HG03060 (cell line): ENCODE measurements around the gene ASPN.

Source experiments
- ATAC-seq: cut with Tn5 transposase; IDR thresholded peaks from one replicate; pipeline ENCODE4 v1.9.1; 2021; ENCODE audit warnings: low read depth, moderate number of reproducible peaks; ENCODE audit not compliant: unreplicated experiment

The ASPN gene

DNA sequence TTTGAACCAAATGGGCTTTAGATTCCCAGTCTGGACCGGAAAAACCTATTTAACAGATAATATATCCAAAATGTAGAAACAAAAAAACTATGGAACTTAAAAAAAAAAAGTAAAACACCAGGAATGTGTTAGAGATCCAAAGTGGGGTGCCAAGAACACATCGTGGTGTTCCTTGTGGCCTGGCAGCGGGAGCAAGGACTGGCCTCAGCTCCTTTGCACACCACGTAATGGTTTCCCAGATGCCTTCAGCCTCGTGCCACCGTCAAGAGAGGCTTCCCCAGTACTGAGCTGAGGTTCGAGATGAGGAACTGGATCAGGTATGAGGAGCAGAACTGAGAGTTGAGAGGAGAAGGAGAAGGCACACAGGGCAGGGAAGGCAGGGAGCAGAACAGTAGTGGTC lies 3.5 kb downstream of the ASPN start:
- ATAC-seq = no peak

- no peak for ATAC-seq
Measured at GRCh38 chr9:92476962-92477361, 5.3 kb downstream of the ASPN start.

- no peak for ATAC-seq
Measured at GRCh38 chr9:92474587-92474986, 7.7 kb downstream of the ASPN start.

DNA sequence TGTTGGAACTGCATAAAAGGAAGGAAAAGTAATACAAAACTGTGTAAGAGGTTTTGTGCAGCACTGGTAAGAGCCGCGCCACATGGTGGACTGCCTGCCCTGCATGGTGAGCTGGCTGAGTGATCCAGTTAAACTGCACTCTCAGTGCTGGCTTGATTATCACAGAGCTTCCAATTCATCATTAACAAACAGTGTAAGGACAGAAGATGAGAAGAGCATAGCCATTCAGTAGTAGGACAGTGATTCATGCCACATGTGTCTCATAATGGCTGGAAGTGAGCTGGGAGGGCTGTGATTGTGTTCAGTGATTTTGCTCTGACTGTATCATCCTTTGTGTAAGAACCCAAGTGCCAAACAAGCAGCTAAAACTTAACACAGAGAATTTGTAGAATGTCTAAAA lies 14.1 kb downstream of the ASPN start:
- no peak for ATAC-seq

DNA sequence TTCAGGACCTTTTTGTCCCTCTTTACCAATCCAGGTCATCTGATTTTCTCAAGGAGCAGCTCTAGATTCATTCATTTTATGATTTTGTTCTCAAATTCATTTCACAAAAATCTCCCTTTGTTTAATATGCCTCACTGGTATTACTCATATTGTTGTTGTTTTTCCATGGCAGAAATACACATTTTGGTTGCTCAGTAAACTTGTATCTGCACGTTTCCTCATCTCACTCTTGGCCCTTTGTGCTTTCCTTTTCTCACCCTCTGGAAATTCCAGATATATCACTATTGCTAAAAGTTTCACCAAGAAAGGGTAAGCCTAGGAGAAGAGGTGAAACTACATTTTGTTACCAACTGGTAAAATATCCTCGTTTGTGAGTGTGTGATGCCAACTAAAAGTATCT lies 14.8 kb downstream of the ASPN start:
- no peak for ATAC-seq

DNA sequence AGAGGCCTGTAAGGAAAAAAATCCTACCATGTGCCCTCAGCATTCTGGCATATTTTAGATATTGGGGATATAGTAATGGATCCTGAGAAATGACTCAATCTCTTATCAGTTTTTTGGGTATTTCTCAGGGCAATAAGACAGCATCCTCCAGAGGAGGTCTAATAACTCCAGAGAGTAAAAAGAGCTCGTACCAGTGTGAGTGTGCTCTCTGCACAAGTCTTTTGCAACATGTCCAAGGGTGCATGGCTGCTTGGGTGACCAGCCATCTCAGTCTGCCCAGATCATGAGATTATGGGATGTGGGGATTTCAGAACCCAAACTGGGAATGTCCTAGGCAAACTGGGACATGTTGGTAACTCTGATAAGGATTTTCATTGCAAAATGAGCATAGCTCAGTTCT lies 15.3 kb downstream of the ASPN start:
- ATAC-seq = no peak

DNA sequence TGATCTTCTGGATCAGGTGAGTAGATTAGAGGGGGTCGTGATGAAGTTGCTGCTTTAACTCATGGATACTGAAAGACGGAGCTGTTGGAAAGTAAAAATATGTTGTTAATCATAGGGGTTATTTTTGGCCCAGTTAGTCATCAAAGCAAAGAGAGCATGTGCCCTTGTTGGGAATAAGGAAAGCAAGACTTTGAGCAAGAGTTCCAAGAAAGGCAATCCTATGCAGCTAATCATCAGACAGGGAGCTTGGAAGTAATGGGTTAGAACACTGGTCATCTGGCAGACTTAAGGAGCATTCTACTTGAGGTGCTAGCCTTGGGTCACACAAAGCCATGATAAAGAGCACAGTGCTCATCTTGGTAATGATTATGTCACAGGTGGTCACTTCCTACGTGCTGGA lies 18.3 kb downstream of the ASPN start:
- ATAC-seq = no peak

DNA sequence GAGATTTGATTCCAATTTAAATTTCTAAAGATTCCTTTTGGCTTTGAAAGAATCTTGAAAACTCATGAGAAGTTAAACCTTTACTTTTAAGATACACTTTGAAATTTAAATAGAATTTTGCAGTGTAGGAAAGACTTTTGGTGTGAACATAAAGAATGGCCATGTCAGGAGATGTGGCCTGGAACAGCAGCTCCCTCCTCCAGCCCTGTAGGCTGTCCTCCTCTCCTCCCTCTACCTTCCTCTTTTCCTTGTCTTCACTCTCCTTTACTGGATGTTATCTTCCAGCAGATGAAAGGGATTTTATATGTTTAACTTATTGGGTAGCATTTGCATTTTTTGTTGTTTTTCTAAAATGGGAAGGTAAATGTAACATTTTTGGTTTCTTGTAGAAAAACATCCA lies 18.9 kb downstream of the ASPN start:
- ATAC-seq = no peak

DNA sequence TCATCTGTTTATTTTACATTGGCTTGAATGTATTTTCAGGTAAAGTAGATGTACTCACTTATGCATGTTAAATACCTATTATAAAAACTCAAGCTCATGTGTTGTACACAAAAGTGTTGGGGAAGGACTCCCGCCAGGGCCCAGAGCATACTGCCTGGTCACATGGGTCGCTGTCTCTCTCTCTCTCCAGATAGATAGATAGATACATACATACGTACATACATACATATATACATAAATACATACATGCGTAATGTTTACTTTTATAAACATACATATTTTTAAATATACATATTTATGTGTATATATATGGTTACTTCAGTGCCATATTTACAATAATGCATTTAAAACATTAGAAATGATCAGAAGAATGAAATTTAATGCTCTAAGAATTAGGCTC lies 24.7 kb downstream of the ASPN start:
- no peak for ATAC-seq

DNA sequence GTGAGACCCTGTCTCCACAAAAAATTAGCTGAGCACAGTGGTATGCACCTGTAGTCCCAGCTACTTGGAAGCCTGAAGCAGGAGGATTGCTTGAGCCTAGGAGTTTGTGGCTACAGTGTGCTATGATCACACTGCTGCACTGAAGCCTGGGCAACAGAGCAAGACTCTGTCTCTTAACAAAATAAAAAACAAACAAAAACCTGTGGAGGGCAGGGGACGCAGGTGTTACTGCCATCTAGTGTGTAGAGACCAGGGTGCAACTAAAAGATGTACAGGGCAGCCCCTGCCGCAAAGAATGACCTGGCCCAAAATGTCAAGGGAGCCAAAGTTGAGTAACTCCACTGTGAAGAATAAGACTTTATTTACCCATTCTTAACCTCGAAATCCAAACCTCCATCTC lies 27.1 kb downstream of the ASPN start:
- ATAC-seq = no peak

GRCh38 chr9:92446536-92446935 lies 35.8 kb downstream of the ASPN start:
- no peak for ATAC-seq

- ATAC-seq = no peak
Measured at GRCh38 chr9:92444841-92445240, 37.5 kb downstream of the ASPN start.

DNA sequence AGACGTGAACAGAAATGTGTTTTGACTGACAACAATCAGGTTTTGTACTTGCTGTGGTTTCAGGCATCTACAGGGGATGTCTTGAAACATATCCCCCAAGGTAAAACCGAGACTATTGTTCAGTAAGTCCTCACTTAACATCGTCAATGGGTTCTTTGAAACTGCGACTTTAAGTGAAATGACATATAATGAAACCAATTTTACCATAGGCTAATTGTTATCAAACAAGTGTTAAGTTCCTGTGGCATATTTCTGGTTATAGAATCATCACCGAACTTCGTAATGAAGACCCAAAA lies 41.6 kb downstream of the ASPN start:
- no peak for ATAC-seq

DNA sequence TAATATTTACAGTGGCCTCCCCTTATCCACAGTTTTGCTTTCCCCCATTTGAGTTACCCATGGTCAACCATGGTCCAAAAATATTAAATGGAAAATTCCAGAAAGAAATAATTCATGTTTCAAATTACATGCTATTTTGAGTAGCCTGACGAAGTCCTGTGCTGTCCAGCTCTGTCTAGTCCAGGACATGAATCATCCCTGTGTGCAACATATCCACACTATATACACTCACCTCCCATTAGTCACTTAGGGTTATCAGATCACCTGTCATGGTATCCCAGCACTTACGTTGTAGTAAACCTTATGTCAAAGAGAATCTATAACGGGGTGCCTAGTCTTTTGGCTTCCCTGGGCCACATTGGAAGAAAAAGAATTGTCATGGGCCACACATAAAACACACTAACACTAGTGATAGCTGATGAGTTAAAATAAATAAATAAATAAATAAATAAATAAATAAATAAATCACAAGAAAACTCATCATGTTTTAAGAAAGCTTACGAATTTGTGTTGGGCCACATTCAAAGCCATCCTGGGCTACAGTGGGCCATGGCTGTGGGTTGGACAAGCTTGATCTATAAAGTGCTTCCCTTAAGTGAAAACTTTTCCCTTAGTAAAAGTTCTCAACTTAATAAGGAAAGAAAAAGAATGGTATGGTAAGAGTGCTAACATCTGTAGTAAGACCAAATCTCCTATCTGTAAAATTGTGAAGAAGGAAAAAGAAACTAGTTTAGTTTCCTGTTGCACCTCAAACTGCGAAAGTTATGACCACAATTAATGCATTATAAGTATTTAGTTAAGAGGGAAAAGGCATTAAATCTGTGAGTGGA lies 42.2 kb downstream of the ASPN start:
- no peak for ATAC-seq

DNA sequence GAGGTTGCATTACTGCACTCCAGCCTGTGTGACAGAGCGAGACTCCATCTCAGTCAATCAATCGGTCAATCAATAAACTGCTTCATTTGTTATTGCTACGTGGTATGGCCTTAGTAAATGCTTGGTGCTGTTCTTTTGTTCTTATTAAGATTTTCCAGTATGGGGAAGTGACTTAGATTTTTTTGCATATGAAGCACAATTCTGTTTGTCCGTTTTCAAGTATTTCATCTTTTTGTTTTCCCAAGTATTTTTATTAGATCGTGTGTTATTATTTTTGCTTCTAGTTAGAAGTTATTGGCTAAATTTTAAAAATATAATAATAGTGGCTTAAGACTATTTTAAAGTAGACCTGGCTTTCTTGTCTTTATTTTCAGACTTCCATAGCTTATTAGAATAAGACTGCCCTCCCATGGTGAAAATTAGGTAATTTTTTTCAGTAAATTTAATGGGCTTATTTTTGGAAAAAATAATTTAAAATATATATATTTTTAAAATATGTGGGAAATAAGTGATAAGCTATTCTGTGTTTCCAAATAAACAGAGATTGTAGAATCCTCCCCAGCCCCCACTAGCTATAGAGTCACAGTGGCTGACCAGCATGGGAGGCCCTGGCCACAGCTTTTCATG lies 43.3 kb downstream of the ASPN start:
- no peak for ATAC-seq

- no peak for ATAC-seq
Measured at GRCh38 chr9:92435263-92435662, 47.0 kb downstream of the ASPN start.

DNA sequence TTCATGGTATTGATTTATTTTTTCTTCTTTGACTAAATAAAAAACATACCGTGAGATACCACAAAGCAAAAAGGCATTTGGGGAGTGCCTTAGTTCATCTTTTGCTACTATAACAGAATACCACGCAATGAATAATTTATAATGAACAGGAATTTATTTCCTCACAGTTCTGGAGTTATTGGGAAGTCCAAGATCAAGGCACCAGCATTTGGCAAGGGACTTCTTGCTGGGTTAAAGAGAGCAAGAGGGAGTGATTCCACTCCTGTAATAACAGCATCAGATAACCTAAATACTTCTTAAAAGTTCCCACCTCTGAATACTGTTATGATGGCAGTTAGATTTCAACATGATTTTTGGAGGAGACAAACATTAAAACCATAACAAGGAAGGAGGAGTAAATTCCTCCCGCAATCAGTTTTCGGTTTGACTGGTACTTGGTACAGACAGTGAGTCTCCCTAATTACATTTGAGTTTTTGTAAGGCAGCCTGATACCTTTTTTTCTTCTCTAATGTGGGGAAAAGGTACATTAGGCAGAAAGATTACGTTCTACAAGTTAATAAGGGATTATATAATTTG lies 49.2 kb downstream of the ASPN start:
- ATAC-seq = no peak

DNA sequence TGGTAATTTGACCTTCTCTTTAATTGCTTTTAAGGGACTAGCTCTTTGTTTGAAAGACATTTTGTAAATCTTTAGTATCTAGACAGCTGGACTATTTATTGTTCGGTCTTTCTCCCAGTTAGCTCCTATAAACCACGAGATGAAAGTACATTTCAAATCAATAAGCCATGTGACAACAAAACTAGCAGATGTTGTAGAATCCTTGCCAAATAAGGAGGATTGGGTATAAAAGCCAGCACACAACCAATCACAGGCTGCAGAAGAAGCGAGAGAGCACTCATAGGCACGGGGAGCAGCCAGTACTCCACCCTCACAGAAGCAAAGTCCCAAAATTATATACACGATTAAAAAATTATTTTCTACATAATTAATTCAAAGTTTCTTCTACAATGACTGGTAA lies 50.0 kb downstream of the ASPN start:
- no peak for ATAC-seq

DNA sequence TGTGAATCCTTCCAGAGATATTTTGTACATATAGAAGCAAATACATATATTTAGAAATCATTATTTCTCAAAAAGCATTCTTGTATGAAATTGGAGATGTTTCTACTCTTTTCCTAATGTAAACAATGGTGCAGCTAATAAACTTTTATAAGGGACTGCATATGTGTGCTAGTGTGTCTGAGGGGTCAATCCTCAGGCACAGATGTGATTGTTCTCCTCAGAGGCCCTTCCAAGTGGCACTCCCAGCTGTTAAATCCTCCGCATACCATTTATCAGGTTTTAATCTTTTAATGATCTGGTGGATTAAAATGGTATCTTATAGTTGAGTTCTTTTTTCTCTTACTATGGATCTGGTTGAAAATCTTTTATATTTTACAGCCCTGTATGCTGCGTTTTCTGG lies 52.5 kb downstream of the ASPN start:
- ATAC-seq = no peak

- ATAC-seq = no peak
Measured at GRCh38 chr9:92426501-92427145, 55.7 kb downstream of the ASPN start.

DNA sequence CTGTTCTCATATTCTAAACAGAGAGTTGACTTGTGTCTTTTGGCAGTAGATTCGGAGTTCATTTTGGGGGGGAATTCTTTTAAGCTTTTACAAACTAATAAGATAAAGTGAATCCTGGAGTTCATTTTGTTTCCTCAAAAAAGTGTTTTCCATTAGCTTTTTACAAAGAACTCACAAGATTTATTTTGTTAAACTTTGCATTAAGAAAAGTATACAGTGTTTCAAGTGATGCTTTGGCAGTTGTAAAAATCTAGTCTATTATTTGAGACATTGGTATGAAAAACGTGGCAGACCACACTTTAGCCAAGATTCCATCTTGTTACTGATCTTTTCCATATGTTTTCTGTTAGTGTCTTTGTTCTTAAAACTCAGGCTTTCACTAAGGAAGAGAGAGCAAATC lies 56.8 kb downstream of the ASPN start:
- ATAC-seq = no peak

DNA sequence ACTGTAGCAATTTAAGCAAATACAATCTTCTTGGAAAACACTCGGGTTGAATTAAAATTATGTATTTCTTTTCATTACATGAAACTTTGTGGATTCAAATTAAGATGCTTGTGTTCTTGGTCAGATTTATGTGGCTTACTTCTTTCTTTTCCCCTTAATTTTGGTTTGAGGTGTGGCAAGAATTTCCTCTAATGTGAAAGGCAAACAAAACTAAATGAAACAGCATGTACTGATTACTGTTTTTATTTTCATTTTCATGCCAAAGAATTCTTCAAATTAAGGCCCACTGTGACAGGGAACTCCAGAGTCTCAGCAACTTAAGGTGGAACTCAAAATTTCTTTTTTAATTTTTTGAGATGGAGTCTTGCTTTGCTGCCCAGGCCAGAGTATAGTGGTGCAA lies 58.0 kb downstream of the ASPN start, which contains the start of gene OMD:
TSS of gene OMD (minus strand) at position 132 of the 400 bp plus-strand sequence. CDS start 6,913 bp downstream, outside the sequence.
- no peak for ATAC-seq
